OCI-LY7 (cell line): ENCODE data around the gene TSSK3.

ENCODE experiments used
- CTCF ChIP-seq: fragments of 200-600 bp; sonication (generic); conservative IDR thresholded peaks from 2 replicates; pipeline ENCODE4 v1.5.1; 2014; ENCODE audit warnings: mild to moderate bottlenecking, antibody characterized with exemption, low read length, moderate library complexity, mixed read lengths
- EZH2phosphoT487 ChIP-seq: fragments of 200-600 bp; sonication (generic); IDR thresholded peaks from 2 replicates; pipeline ENCODE4 v1.6.1; 2018; ENCODE audit warnings: low read depth, borderline replicate concordance, mild to moderate bottlenecking, mixed run types, antibody characterized with exemption, low read length, moderate library complexity, mixed read lengths

- no peak for TF ChIP-seq CTCF
- no peak for TF ChIP-seq EZH2phosphoT487
Observed at GRCh38 chr1:32329931-32330466, 32.3 kb upstream of the TSSK3 start.
